ENCODE measurements around the gene CEP350.

Gene CEP350

GRCh38 chr1:179984101-179984500 is 29.5 kb downstream of the CEP350 start:
- in situ Hi-C loops (cut with MboI; ENCODE audit: low pct_unique_long_range_greater_than_20kb, low sequenced_read_pairs, unreplicated experiment), result no loop called here
- TF ChIP-seq CTCF (IDR thresholded peaks at IDR 0.05; ENCODE audit: extremely low read depth, insufficient read depth, missing control alignments), result no peak
- DNase-seq (ENCODE audit: low spot score), result no peak

- DNase-seq (ENCODE audit: low spot score), result no peak
- TF ChIP-seq CTCF (IDR thresholded peaks at IDR 0.05; ENCODE audit: extremely low read depth, insufficient read depth, missing control alignments), result no peak
- in situ Hi-C loops (cut with MboI; ENCODE audit: low pct_unique_long_range_greater_than_20kb, low sequenced_read_pairs, unreplicated experiment), result no loop called here
Measured at GRCh38 chr1:179984942-179985341, 30.3 kb downstream of the CEP350 start.

DNA sequence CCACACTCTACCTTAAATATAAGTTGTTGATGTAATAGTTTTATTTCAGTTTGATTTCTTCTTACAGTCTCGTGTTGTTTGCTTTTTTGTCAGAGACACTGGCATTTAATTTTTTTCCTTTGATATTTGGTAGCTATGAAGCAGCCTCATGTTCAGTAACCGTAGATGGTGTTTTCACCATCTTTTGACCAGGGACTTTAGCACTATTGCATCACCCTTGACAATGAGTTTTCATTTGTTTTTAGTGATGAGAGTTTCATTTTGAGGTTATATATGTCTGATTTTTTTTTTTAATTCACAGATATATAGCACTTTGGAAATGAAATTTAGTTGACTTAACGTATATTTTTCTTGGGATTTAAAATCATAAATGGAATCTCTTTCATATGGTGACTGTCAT is 36.2 kb downstream of the CEP350 start:
- in situ Hi-C loops (cut with MboI; ENCODE audit: low pct_unique_long_range_greater_than_20kb, low sequenced_read_pairs, unreplicated experiment), result no loop called here
- DNase-seq (ENCODE audit: low spot score), result no peak
- TF ChIP-seq CTCF (IDR thresholded peaks at IDR 0.05; ENCODE audit: extremely low read depth, insufficient read depth, missing control alignments), result no peak

DNA sequence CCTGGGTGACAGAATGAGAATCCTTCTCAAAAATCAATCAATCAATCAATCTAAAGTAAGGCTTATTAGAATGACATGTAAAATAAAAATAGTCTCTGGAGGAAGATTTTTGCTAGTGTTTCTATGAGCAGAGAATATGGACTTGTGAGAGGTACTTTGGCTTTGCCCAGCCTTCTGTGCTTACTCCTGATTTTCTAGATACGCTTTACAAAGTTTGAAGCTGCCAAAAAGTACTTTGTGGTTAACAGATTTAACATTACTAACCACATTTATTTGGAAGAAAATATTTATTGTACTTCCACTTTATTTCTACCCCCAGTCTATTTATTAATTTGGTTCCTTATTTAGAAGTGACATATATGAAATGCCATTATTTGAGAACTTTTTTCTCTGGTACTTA is 41.0 kb downstream of the CEP350 start:
- no peak for DNase-seq (ENCODE audit: low spot score)
- in situ Hi-C loops (cut with MboI; ENCODE audit: low pct_unique_long_range_greater_than_20kb, low sequenced_read_pairs, unreplicated experiment), result no loop called here
- no peak for TF ChIP-seq CTCF (IDR thresholded peaks at IDR 0.05; ENCODE audit: extremely low read depth, insufficient read depth, missing control alignments)

DNA sequence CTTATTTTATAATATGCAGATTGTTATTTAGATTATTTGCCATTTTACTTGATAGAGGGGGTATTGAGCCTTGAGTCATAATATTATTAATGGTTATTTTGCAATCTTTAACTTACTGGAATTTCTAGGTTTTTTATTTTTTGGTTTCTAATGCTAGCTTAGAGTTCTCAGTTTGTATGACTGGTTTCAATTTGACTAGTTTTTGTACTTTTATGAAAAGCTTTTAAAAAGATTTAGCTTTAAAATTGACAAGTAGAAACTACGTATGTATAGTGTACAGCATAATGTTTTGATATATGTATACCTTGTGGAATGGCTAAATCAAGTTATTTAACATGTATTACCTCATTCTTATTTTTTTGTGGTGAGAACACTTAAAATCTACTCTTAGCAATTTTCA is 41.5 kb downstream of the CEP350 start:
- no peak for TF ChIP-seq CTCF (IDR thresholded peaks at IDR 0.05; ENCODE audit: extremely low read depth, insufficient read depth, missing control alignments)
- in situ Hi-C loops (cut with MboI; ENCODE audit: low pct_unique_long_range_greater_than_20kb, low sequenced_read_pairs, unreplicated experiment), result no loop called here
- DNase-seq (ENCODE audit: low spot score), result peak; percentile 17

- TF ChIP-seq CTCF (IDR thresholded peaks at IDR 0.05; ENCODE audit: extremely low read depth, insufficient read depth, missing control alignments), result no peak
- in situ Hi-C loops (cut with MboI; ENCODE audit: low pct_unique_long_range_greater_than_20kb, low sequenced_read_pairs, unreplicated experiment), result no loop called here
Measured at GRCh38 chr1:180000575-180000974, 46.0 kb downstream of the CEP350 start.

GRCh38 chr1:180002437-180002836 is 47.8 kb downstream of the CEP350 start:
- in situ Hi-C loops (cut with MboI; ENCODE audit: low pct_unique_long_range_greater_than_20kb, low sequenced_read_pairs, unreplicated experiment), result no loop called here
- TF ChIP-seq CTCF (IDR thresholded peaks at IDR 0.05; ENCODE audit: extremely low read depth, insufficient read depth, missing control alignments), result no peak

More at GRCh38 chr1:180000575-180000974, 46.0 kb downstream of the CEP350 start:
- DNase-seq (ENCODE audit: low spot score), result no peak

More at GRCh38 chr1:180002437-180002836, 47.8 kb downstream of the CEP350 start:
- DNase-seq (ENCODE audit: low spot score), result no peak
